Measurements from ENCODE around the gene RBMY1E. TPM values are rescaled to one million over a fixed set of nuclear protein-coding genes. Genes with fewer than 3 reads are reported as not detected.
"Not testable (repeated sequence)": the region's sequence is repeated elsewhere in the genome, so short reads cannot be mapped to it uniquely, and the experiment has no call there.

The RBMY1E gene
- not detected for total RNA-seq

GRCh38 chrY:21917932-21918331 lies at the start of gene RBMY1E:
TSS of gene RBMY1E (minus strand) at chrY:21918032. CDS start at chrY:21916054, 1,978 bp downstream.
- H3K9me3 Mint-ChIP-seq; H3K27me3 Mint-ChIP-seq (ENCODE audit: low read depth); CTCF ChIA-PET; H3K27ac Mint-ChIP-seq; DNase-seq; H3K4me3 Mint-ChIP-seq; H3K36me3 Mint-ChIP-seq (ENCODE audit: low read depth); H3K4me1 Mint-ChIP-seq (ENCODE audit: low read depth); intact Hi-C loops (cut with micrococcal nuclease): not testable (repeated sequence)

GRCh38 chrY:21894426-21894825 lies 23.4 kb downstream of the RBMY1E start, which contains the start of gene RBMY1D:
TSS of gene RBMY1D (minus strand) at chrY:21894526. CDS start at chrY:21892513, 2,013 bp downstream.
- H3K36me3 Mint-ChIP-seq (ENCODE audit: low read depth); DNase-seq; intact Hi-C loops (cut with micrococcal nuclease); CTCF ChIA-PET; H3K27me3 Mint-ChIP-seq (ENCODE audit: low read depth); H3K4me1 Mint-ChIP-seq (ENCODE audit: low read depth); H3K4me3 Mint-ChIP-seq; H3K9me3 Mint-ChIP-seq; H3K27ac Mint-ChIP-seq: not testable (repeated sequence)

- intact Hi-C loops (cut with micrococcal nuclease); H3K27me3 Mint-ChIP-seq (ENCODE audit: low read depth); H3K9me3 Mint-ChIP-seq; H3K4me1 Mint-ChIP-seq (ENCODE audit: low read depth); CTCF ChIA-PET; H3K27ac Mint-ChIP-seq; DNase-seq; H3K36me3 Mint-ChIP-seq (ENCODE audit: low read depth); H3K4me3 Mint-ChIP-seq: not testable (repeated sequence)
Measured at GRCh38 chrY:21869407-21870076, 48.3 kb downstream of the RBMY1E start.

Other genes with a start within 250 kb of the RBMY1E start
- gene RBMY1D, start 23.5 kb downstream of the RBMY1E start, total RNA-seq: not detected

Data from activated naive CD4-positive, alpha-beta T cell treated with anti-CD3 and anti-CD28 coated beads for 36 hours (primary cell).